ENCODE measurements around the gene TRAPPC3. TPM values are rescaled to one million over a fixed set of nuclear protein-coding genes. Genes with fewer than 3 reads are reported as not detected.

The TRAPPC3 gene
- total and polyA plus RNA-seq, 9 of the 15 experiments (the other 6 are each of a cell fraction or from before 2014, with no cell fraction given): 20.6 to 141 (median 112) TPM

GRCh38 chr1:36160949-36161485, 11.7 kb upstream of the TRAPPC3 start (continued):
- peak; percentile 65 for TF ChIP-seq CXXC5 (CRISPR knock-in tag; IDR thresholded peaks at IDR 0.05)
- TF ChIP-seq DACH1 (IDR thresholded peaks at IDR 0.05; ENCODE audit: partially characterized antibody): no peak
- TF ChIP-seq ZNF589 (CRISPR knock-in tag; IDR thresholded peaks at IDR 0.05; ENCODE audit: low read depth): peak; percentile 74; the same call in 1 of the 2 replicates
- peak; percentile 68; the same call in 1 of the 2 replicates for TF ChIP-seq ZNF766 (CRISPR knock-in tag; conservative IDR thresholded peaks at IDR 0.05)
- TF ChIP-seq ZNF395 (CRISPR knock-in tag; IDR thresholded peaks at IDR 0.05): peak; percentile 17; the same call in 1 of the 2 replicates
- TF ChIP-seq KDM5B (IDR thresholded peaks at IDR 0.05; ENCODE audit: insufficient replicate concordance, low read depth, low read length): peak; percentile 83
- no peak for TF ChIP-seq EWSR1 (IDR thresholded peaks at IDR 0.05; ENCODE audit: borderline replicate concordance, low read depth, partially characterized antibody)
- TF ChIP-seq ELF1 (tag; IDR thresholded peaks at IDR 0.05): peak; percentile 82
- peak; percentile 71; the same call in 1 of the 2 replicates for TF ChIP-seq ZNF583 (CRISPR knock-in tag; IDR thresholded peaks at IDR 0.05)
- TF ChIP-seq TCF3 (CRISPR knock-in tag; IDR thresholded peaks at IDR 0.05): no peak
- TF ChIP-seq E4F1 (CRISPR knock-in tag; IDR thresholded peaks at IDR 0.05; ENCODE audit: borderline replicate concordance): no peak
- TF ChIP-seq ZBTB17 (CRISPR knock-in tag; IDR thresholded peaks at IDR 0.05): peak; percentile 59; the same call in 1 of the 2 replicates
- TF ChIP-seq ARNT (IDR thresholded peaks at IDR 0.05): no peak
- TF ChIP-seq SMAD1 (IDR thresholded peaks at IDR 0.05; ENCODE audit: low read depth, low read length, partially characterized antibody): peak; percentile 36
- peak; percentile 41; the same call in 1 of the 2 replicates for TF ChIP-seq THRB (CRISPR knock-in tag; conservative IDR thresholded peaks at IDR 0.05)
- no peak for TF ChIP-seq KLF1 (tag; IDR thresholded peaks at IDR 0.05)
- peak; percentile 46; the same call in 1 of the 2 replicates for TF ChIP-seq SUPT5H (IDR thresholded peaks at IDR 0.05)
- no peak for TF ChIP-seq CBX2 (IDR thresholded peaks at IDR 0.05; ENCODE audit: insufficient read depth, low read length, poor library complexity, severe bottlenecking)
- TF ChIP-seq, protein P1, sequence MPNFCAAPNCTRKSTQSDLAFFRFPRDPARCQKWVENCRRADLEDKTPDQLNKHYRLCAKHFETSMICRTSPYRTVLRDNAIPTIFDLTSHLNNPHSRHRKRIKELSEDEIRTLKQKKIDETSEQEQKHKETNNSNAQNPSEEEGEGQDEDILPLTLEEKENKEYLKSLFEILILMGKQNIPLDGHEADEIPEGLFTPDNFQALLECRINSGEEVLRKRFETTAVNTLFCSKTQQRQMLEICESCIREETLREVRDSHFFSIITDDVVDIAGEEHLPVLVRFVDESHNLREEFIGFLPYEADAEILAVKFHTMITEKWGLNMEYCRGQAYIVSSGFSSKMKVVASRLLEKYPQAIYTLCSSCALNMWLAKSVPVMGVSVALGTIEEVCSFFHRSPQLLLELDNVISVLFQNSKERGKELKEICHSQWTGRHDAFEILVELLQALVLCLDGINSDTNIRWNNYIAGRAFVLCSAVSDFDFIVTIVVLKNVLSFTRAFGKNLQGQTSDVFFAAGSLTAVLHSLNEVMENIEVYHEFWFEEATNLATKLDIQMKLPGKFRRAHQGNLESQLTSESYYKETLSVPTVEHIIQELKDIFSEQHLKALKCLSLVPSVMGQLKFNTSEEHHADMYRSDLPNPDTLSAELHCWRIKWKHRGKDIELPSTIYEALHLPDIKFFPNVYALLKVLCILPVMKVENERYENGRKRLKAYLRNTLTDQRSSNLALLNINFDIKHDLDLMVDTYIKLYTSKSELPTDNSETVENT (CRISPR knock-in tag; IDR thresholded peaks at IDR 0.05): no peak

All from K562 (cell line).